A204.1 (cell line): Measurements from ENCODE around the gene DPP10.
"Not testable (repeated sequence)": the region's sequence is repeated elsewhere in the genome, so short reads cannot be mapped to it uniquely, and the experiment has no call there.

Experiments
- FAIRE-seq: peaks from 2 replicates; lab custom pipeline; 2012; peaks lifted over from hg19 to GRCh38; lab: Jason Lieb, UNC

DPP10 gene

GRCh38 chr2:114724454-114724853 is 282.0 kb downstream of the DPP10 start:
- no peak for FAIRE-seq

- no peak for FAIRE-seq
These were observed 284.6 kb downstream of the DPP10 start for GRCh38 chr2:114727012-114727411.

GRCh38 chr2:114728372-114728771 is 285.9 kb downstream of the DPP10 start:
- no peak for FAIRE-seq

- peak; percentile 11 for FAIRE-seq
These were observed 286.6 kb downstream of the DPP10 start for GRCh38 chr2:114729026-114729425.

GRCh38 chr2:114735126-114735525 is 292.7 kb downstream of the DPP10 start:
- FAIRE-seq, result no peak

- no peak for FAIRE-seq
These were observed 299.8 kb downstream of the DPP10 start for GRCh38 chr2:114742245-114742644.

- no peak for FAIRE-seq
These were observed 303.3 kb downstream of the DPP10 start for GRCh38 chr2:114745700-114746099.

- not testable (repeated sequence) for FAIRE-seq
These were observed 305.7 kb downstream of the DPP10 start for GRCh38 chr2:114748175-114748574.

GRCh38 chr2:114752425-114752824 is 310.0 kb downstream of the DPP10 start:
- FAIRE-seq, result no peak

- FAIRE-seq, result no peak
These were observed 310.7 kb downstream of the DPP10 start for GRCh38 chr2:114753145-114753544.

GRCh38 chr2:114754907-114755563 is 312.6 kb downstream of the DPP10 start:
- no peak for FAIRE-seq

GRCh38 chr2:114762376-114762775 is 319.9 kb downstream of the DPP10 start:
- no peak for FAIRE-seq

- FAIRE-seq, result no peak
These were observed 320.5 kb downstream of the DPP10 start for GRCh38 chr2:114762986-114763385.

- FAIRE-seq, result no peak
These were observed 326.7 kb downstream of the DPP10 start for GRCh38 chr2:114769110-114769509.

- FAIRE-seq, result no peak
These were observed 327.6 kb downstream of the DPP10 start for GRCh38 chr2:114769991-114770390.

- no peak for FAIRE-seq
These were observed 341.6 kb downstream of the DPP10 start for GRCh38 chr2:114784046-114784445.

- no peak for FAIRE-seq
These were observed 342.6 kb downstream of the DPP10 start for GRCh38 chr2:114784890-114785583.

GRCh38 chr2:114786901-114787300 is 344.5 kb downstream of the DPP10 start:
- FAIRE-seq, result no peak

GRCh38 chr2:114787486-114787885 is 345.0 kb downstream of the DPP10 start:
- no peak for FAIRE-seq

- FAIRE-seq, result no peak
These were observed 347.5 kb downstream of the DPP10 start for GRCh38 chr2:114789989-114790388.

GRCh38 chr2:114797540-114797939 is 355.1 kb downstream of the DPP10 start:
- no peak for FAIRE-seq

GRCh38 chr2:114797942-114798341 is 355.5 kb downstream of the DPP10 start:
- no peak for FAIRE-seq

GRCh38 chr2:114800371-114800770 is 357.9 kb downstream of the DPP10 start:
- FAIRE-seq, result no peak

- FAIRE-seq, result no peak
These were observed 362.8 kb downstream of the DPP10 start for GRCh38 chr2:114805195-114805594.
